GM12873 (cell line): ENCODE results near the gene CPEB3.

Experiments
- TF ChIP-seq, protein P1 (sequence below): IDR thresholded peaks from 2 replicates; pipeline ENCODE4 v1.5.1; 2012; ENCODE audit warnings: low read depth, mild to moderate bottlenecking, moderate library complexity, low read length, control low read depth; ENCODE audit not compliant: insufficient read depth; ENCODE audit errors: missing control alignments

Gene CPEB3

DNA sequence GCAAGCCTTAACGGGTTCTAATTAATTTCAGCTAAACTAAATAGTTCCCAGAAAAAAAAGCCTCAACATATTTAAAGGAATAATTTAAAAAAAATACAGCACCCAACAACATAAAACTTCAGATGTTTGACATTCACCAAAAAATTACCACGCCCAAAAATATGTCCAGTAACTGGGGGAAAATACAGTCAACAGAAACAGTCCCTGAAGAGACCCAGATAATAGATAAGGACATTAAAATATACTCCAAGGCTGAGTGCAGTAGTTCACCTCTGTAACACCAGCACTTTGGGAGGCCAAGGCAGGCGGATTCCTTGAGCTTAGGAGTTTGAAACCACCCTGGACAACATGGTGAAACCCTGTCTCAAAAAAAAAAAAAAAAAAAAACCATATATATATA lies 289.3 kb downstream of the CPEB3 start:
- TF ChIP-seq, protein P1, sequence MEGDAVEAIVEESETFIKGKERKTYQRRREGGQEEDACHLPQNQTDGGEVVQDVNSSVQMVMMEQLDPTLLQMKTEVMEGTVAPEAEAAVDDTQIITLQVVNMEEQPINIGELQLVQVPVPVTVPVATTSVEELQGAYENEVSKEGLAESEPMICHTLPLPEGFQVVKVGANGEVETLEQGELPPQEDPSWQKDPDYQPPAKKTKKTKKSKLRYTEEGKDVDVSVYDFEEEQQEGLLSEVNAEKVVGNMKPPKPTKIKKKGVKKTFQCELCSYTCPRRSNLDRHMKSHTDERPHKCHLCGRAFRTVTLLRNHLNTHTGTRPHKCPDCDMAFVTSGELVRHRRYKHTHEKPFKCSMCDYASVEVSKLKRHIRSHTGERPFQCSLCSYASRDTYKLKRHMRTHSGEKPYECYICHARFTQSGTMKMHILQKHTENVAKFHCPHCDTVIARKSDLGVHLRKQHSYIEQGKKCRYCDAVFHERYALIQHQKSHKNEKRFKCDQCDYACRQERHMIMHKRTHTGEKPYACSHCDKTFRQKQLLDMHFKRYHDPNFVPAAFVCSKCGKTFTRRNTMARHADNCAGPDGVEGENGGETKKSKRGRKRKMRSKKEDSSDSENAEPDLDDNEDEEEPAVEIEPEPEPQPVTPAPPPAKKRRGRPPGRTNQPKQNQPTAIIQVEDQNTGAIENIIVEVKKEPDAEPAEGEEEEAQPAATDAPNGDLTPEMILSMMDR, result no peak
